Ramos (cell line): ENCODE data around the gene PON1.

ENCODE experiments used
- in situ Hi-C: fragments of 300-500 bp; cut with MboI; formaldehyde crosslinking; loops from one replicate; pipeline ENCODE4 v1.14.3; 2022; ENCODE audit warnings: low sequenced_read_pairs; ENCODE audit not compliant: unreplicated experiment

Gene PON1

DNA sequence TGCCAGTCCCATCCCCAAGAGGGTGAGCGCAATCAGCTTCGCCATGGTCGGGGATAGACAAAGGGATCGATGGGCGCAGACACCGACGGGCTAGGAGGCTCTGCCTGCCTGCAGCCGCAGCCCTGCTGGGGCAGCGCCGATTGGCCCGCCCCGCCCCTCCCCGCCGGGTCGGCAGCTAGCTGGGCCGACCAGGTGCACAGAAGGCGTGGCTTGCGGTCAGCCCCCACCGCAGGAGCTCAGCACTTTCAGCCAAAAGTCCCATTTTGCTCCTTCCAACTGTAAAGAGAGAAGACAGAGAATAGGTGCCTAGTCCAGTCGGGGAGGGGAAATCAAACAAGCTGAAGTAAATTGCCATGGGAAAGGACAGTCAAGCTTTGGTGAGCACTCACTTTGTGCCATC, at the start of gene PON1:
PON1 (minus strand) TSS at position 102 of the 400 bp plus-strand sequence; CDS start at position 45, 57 bp downstream.
- in situ Hi-C loops, result no loop called here

DNA sequence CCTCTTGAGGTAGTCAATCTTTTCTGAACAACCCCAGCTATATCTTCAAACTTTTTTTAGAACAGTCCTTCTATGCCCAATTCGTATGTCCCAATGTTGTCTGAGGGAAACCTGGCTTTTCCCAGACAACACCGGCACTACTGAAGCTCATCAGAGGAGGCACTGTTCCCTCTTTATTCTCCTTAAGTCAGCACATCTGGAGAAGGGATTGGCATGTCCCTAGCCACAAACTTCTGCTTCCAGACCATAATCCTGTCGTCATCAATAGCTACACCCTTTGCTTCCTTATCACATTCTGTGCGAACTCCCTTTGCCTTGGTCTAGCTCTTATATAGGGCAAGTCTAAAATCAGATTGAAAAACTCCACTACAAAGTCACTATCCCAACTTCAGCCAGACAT, 49.0 kb upstream of the PON1 start:
- in situ Hi-C loops, result no loop called here

DNA sequence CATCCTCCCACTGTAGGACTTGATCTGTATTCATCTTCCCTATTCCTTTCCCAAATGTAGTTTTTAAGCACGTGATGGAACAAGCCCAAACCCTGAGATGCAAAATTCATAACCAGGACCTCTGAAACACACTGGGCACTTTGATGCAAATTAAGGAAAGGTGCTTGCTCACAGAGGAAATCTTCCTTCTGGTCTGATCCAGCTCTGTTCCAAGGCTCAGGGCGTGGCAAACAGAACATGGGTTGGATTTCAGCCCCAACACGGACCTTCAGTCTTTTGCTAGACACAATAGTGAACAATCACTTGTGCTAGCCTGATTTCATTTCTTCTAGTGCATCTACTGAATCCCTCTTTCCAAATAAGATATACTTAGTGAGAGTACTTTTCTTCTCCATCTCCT, 43.9 kb upstream of the PON1 start:
- in situ Hi-C loops, result no loop called here

DNA sequence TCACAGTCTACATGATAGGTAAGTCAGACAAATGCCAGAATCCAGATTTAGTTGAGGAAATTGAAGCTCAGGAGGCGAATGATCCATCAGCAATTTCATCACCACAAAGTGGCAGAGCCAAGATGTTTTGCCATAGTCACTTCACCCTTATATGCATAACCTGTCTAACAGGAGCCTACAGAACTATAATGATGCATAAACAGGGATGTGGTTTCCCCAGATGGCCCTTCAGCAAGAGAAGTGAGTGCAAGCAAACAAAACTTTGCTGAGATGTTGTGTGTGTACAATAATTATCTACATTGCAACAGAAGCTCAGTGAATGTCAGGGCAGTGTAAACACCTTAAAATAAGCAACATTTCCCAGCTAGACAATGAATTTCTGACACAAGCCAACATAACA, 43.3 kb upstream of the PON1 start:
- in situ Hi-C loops, result no loop called here

DNA sequence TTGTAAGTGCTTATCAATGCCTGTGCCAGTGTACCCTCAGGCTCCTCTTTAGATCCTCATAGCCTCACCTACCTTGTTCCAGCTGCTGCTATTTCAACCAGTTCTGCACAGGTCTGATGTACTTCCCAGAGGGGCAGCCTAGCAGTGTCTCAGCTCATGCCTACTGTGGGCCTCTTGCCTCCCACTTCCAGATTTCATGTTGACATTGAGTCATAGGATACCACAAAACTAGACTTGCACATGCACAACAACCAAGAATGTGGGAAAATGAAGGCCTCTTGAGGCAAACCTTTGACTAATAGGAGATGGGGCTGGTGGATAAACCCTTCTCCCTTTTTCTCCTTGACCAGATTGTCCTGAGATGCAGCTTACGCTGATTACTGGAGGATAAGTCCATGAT, 40.8 kb upstream of the PON1 start:
- in situ Hi-C loops, result no loop called here

DNA sequence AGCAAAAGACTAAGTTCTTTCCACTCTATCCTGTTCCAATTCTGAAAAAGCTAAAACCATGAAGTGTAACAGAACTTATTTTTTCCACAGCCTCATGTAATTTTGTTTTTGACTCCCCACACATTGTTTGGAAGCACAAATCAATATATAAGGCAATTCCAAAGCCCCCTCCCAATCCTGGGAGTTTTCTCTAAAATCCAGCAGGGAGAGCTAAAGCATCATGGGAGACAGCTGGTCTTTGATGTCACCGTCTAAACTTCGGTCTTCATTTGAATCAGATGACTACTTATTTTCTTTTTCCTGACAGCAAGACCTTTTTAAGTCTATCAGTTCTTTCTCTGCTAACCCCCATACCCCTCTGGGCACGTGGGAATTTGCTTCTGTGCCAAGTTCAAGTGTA, 33.3 kb upstream of the PON1 start:
- in situ Hi-C loops, result no loop called here

DNA sequence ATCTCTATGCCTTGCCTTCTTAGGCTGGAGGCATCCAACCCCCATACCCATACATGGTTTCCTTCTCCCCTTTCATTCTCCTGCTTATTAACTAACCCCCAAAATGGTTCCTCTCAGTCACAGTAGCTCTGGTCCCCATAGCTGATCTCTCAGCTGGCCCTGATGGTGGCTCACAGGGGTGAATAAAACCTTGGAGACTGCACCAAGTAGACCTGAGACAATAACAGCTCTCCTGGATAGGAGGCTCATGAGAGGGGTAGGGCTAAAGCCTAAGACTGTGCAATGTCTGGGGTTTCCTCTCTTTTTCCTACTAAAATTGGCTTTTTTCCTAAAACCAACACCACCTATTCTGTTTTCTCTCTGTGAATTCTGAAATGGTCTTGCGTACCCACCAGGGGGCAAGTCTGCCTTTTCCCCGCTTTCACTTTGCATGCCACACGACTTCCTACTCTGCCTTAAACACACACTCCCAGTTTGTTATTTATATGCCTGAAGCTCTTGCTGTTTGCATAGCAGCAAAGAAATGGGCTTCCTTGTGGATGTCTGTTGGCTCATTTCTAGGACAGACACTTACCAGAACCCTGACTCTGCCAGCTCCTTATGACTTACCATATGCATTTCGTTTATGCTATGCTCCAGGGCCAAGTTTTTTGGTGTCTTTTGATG, 18.4 kb upstream of the PON1 start:
- in situ Hi-C loops, result no loop called here

DNA sequence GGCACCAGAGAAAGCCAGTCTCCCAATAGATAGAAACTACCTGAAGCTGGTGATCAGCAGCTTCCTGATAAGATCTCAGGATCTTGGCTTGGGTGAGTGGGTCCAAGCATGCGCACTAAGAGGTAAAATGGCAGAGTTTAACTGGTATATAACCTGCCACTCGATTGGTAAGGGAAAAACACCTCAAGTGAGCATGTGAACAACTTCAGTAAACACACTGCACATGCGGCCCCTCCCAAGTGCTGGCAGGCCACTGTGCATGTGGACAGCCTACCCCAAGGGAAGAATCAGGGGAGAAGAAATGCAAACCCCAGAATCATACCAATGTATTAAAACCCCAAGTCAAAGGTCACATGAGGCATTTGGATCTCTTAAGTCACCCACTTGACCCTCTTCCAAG, 17.7 kb upstream of the PON1 start:
- in situ Hi-C loops, result no loop called here

DNA sequence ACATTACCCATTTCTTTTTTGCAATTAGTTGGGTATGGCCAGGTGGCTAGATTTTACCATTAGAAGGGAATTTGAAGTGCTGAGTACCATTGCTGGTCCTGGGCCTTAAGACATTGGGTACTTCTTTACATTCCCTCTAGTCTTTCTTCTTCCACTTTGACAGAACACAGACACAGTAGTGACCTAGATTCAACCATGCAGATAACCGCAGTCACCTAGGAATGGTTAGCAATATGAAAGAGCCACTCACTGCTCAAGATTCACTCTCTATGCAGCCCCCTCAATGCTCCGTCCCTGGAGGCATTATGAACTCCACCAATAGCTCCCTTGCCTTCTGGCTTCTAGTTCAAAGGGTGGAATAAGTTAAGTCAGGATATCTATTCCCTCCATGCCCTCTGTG, 16.2 kb upstream of the PON1 start:
- in situ Hi-C loops, result no loop called here

DNA sequence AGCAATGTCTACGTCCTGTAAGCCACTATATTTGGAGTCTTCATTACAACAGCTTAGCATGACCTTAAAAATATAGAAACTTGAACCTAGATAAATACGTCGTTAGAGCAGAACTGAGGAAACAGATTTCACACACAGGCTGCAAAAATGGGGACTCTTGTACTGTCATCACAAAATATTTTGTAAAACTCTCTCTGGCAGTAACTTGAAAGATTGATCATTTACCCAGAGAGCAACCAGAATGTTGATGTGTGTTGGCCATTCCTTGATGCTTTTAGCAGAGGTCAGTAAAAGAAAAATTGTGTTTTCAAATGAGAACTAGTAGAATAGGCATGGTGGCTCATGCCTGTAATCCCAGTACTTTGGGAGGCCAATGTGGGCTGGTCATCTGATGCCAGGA, 14.5 kb upstream of the PON1 start:
- in situ Hi-C loops, result no loop called here

DNA sequence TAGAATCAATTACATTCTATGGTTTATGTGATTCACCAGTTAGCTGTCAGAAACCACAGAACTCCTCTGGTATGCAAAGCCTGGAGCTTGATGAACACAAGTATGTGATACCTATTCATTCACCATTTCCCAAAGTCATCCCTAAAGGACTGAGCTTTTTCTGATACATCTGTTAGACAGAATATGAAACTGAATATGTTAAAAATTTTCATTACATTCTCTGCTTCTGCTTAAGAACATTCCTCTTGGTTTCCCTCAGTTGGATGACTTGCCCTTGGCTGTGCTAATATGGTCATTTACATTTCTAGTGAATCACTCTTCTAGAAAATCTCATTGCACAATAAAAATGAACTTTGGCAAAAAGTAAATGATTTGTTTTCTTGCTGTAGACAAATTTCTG, 10.8 kb upstream of the PON1 start:
- in situ Hi-C loops, result no loop called here

DNA sequence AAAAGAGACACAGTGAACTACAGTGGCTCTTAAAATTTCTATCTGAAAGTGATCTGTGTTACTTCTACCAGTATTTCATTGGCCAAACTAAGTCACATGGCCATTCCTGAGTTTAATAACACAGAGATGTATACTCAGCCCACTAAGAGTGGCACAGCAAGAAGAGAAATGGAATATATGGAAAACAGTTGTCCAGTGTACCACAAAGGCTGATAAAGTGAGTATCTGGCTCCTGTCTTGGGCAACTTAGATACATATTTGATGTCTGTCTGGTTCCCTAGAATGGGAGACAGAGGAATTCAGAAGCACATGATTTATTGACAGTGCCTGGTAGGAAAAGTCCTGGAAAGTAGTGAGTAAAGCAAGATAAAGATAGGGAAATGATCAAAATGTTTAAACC, 10.1 kb upstream of the PON1 start:
- in situ Hi-C loops, result no loop called here

DNA sequence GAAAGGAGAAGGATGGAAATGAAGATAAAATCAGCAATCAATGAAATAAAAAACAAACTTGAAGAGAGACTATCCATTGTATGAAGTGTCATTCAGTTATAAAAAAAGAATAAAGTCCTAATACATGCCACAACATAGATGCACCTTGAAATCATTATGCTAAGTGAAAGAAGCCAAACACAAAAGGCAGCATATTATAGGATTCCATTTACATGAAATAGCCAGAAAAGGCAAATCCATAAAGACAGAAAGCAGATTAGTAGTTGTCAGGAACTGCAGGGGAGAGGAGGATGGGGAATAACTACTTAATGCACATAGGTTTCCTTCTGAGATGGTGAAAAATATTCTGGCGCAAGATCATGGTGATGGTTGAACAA, 6.6 kb upstream of the PON1 start:
- in situ Hi-C loops, result no loop called here

DNA sequence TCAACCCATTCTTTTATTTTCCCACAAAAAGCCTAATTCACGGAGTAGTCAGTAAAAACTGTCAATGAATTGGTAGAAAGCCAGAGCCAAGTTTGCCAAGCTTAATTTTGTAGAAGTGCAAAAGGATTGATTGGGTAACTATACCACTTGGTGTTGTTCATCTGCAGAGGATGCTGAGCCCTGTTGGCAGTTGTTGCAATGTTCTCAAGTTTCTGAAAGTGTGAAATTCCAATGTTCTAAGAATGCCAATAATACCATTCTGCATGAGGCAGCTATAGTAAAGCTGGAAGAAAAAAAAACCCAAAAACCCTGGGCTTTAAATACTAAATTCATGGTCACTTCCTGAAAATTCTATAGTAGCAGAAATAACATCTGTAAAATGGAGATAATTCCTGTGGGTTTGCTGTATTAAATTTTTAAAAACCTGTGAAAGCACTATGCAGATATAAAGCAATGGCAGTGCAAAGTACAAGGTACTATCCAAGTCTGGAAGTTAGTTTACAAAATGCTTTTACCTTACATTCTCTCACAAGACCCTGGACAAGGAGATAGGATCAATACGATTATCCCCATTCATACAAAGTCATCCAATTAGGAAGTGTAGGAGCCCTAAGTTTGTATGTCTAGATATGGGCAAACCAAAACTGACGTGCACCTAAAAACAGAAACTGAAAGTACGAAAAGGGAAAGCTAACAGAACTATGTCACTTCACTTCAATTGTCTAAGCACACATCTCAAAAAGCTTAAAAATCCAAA, 6.0 kb upstream of the PON1 start:
- in situ Hi-C loops, result no loop called here

DNA sequence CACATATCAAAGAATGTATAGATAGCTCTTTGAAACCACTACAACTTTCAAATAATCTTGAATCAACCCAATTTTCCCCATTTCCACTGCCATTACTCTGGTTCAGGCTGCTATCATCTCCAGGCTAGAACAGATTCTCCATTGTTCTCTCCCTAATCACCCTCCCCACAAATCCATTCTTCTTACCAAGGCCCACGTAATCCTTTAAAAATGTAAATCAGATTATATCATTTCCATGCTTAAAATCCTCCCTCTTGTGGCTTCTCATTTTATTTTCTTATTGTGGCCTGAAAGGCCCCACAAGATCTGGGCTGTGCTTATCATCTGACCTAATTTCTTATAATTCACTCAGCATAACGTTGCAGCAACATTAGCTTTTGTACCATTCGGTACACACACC, 3.0 kb upstream of the PON1 start:
- in situ Hi-C loops, result no loop called here

DNA sequence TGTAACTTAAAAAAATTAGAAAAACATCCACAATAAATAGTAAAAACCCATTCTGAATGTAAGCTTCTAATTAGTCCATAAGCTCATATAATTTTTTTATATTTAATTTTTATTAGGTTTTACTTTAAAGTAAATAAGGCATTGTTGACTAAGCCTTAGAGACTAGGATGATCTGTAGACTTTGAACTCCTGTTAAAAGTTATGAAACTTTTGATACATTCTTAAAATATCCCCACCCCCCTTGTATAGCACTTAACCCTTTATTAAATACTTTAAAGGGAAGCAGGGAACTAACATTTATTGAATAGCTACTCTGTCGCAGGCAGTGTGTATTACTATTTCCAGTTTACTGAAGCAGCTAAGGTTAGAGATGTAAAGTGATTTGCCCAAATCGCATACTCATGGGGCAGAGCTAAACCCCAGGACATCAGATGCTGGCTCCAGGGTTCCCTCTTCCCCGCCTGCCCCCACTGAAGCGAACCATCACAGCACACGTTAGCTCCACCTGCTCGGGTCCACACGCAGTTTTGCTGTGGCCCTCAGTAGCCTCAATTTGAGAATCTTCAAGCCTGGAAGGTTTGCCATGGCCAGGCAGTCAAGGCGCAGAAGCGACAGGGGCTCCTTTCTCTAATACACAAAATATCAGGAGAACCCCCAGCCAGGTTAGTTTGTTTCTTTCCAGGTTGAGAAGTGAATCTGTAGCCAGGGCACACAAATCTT, 762 bp downstream of the PON1 start:
- in situ Hi-C loops, result no loop called here

DNA sequence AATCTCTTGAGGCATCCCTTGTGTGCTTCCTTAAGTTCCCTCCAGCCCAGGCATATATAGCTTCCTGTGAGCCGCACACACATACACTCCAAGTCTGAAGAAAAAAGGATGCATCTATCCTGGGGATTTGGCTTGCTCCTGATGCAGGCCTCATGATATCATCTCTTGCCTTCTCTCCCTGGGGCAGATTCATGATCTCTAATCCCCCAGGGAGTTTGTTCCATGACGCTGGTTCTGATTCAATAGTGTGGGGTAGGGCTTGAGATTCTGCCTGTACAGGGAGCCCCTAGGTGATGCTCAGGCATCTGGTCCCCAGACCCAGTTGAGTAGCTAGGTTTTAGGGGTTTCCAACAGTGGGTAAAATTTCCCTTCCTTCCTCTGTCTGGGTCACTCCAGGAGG, 1.5 kb downstream of the PON1 start:
- in situ Hi-C loops, result no loop called here

DNA sequence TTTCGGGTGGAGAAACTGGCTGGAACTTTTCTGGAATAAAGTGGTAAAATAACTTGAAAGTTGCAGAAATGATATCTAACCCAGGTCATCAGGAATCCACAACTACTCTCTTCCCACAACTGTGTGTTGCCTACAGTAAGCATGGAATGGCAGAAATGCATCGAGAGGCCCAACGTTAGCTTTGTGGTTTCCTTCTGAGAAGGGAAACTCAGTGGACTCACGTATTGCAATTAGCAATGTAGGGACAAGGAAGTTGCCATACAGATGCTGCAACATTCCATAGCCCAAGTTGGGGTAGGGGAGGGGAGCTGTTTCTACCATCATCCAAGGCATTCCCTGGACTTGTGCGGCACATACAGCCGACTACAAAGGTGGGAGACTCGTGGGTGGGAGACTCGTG, 1.9 kb downstream of the PON1 start:
- in situ Hi-C loops, result no loop called here

DNA sequence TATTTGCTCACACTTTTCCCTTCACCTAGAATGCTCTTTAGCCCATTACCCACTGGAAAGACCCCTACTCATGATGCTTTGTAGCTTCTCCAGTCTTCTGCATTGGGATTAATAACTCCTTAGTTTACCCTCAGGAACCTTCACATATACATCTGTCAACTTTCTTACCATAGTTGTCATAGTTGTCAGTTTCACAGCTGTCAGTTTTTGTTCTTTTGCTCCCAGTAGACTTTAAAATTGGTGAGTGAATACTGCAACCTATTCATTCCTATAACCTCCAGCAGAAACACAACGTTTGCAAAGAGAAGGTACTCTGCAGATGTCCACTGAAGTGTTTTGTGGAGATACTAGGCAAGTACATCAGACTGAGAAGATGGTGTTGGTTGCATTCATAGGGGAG, 2.6 kb downstream of the PON1 start:
- in situ Hi-C loops, result no loop called here

DNA sequence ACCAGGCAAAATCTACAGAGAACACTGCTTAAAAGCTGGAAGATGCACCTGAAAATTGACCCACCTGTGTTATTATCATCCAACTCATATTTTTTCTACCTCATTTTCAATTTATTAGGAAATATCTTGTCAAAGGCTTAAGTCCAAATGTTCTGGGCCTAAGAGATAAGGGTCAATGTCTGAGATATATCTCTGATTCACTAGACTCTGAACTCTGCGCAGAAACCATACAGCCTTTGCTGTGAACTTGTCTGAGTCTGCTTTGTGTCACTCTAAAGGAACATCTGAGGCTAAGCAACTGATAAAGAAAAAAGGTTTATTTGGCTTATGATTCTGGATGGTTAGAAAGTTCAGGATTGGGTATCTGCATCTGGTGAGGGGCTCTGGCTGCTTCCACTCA, 3.7 kb downstream of the PON1 start:
- in situ Hi-C loops, result no loop called here

DNA sequence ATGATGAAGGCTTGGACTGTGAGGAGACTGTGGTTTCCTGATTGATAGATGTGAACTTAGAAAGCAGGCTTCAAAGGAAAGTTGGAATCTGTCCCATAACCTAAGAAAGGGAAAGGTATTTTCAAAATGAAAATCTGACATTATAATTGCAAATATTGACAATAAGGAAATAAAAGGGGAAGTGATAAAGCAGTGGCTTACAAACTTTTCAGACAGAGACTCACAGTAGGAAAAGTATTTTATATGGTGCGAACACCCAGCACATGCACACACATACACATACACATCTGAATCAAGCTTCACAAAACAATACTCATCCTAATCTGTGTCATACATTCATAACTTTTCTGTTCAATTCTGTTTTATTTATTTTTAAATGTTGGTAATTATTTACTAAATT, 4.8 kb downstream of the PON1 start:
- in situ Hi-C loops, result no loop called here
